ENCODE measurements around the gene RCN2. TPM values are rescaled to one million over a fixed set of nuclear protein-coding genes. Genes with fewer than 3 reads are reported as not detected.
"Not testable (repeated sequence)": the region's sequence is repeated elsewhere in the genome, so short reads cannot be mapped to it uniquely, and the experiment has no call there.

The RCN2 gene, protein sequence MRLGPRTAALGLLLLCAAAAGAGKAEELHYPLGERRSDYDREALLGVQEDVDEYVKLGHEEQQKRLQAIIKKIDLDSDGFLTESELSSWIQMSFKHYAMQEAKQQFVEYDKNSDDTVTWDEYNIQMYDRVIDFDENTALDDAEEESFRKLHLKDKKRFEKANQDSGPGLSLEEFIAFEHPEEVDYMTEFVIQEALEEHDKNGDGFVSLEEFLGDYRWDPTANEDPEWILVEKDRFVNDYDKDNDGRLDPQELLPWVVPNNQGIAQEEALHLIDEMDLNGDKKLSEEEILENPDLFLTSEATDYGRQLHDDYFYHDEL
- polyA plus RNA-seq (2012; ENCODE audit: missing spikeins) = 26.7 TPM

DNA sequence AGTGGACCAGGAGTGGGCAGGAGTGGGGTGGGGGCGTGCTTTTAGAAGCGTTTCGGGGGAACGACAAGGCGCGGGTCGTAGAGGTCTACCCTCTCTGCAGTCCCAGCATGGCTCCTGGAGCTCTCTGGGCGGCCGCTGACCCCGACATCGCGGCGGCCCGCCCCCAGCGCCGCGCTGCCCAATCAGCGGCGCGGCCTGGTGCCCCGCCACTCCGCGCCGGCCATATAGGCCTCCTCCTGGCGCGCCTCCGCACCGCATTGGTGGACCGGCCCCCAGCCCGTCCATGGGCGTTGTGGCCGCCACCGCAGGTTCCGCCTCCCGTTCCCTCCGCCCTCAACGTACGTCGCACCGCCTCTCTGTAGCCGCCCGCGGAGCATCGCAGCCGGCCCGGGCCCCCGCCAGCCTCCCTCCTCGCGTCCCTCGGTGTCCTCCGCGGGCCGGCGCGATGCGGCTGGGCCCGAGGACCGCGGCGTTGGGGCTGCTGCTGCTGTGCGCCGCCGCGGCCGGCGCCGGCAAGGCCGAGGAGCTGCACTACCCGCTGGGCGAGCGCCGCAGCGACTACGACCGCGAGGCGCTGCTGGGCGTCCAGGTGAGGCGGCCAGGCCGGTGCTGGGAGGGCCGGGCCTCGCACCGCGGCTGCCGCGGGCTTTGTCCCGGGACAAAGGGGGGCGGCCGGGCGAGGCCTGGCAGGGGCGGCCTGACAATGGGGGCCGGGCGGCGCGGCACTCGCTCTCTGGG lies at the start of gene RCN2:
Gene RCN2, plus strand, starts transcription at position 353 of the 738 bp plus-strand sequence. Its CDS starts 93 bp downstream, at position 446.
- TF ChIP-seq POLR2AphosphoS5 (IDR thresholded peaks at IDR 0.05; ENCODE audit: low read depth, low read length) = peak; percentile 79
- peak; percentile 65; the same call in 1 of the 2 replicates for TF ChIP-seq TAF1 (IDR thresholded peaks at IDR 0.05; ENCODE audit: borderline replicate concordance, low read depth, low read length)
- peak; percentile 89 for TF ChIP-seq POLR2A (IDR thresholded peaks at IDR 0.05; ENCODE audit: low read depth, low read length)
- FAIRE-seq (peak; percentile 99), DNase-seq (ENCODE audit: insufficient read length) (peak; percentile 85)

DNA sequence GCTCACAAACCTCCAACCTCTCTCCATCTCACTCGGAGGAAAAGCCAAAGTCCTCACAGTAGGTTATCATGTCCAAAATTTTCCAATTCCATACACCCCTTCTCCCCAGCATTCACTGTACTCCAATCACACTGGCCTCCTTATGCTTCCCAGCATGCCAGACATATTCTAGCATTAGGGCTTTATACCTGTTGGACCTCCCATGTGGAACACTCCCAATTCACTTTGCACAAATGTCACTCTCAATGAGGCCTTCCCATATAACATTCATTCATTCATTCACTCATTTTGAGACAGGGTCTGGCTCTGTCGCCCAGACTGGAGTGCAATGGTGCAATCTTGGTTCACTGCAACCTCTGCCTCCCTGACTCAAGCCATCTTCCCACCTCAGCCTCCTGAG lies 46.3 kb upstream of the RCN2 start:
- TF ChIP-seq POLR2AphosphoS5 (IDR thresholded peaks at IDR 0.05; ENCODE audit: low read depth, low read length) (no peak), TAF1 (IDR thresholded peaks at IDR 0.05; ENCODE audit: borderline replicate concordance, low read depth, low read length) (no peak), POLR2A (IDR thresholded peaks at IDR 0.05; ENCODE audit: low read depth, low read length) (no peak)
- FAIRE-seq = no peak
- no peak for DNase-seq (ENCODE audit: insufficient read length)

DNA sequence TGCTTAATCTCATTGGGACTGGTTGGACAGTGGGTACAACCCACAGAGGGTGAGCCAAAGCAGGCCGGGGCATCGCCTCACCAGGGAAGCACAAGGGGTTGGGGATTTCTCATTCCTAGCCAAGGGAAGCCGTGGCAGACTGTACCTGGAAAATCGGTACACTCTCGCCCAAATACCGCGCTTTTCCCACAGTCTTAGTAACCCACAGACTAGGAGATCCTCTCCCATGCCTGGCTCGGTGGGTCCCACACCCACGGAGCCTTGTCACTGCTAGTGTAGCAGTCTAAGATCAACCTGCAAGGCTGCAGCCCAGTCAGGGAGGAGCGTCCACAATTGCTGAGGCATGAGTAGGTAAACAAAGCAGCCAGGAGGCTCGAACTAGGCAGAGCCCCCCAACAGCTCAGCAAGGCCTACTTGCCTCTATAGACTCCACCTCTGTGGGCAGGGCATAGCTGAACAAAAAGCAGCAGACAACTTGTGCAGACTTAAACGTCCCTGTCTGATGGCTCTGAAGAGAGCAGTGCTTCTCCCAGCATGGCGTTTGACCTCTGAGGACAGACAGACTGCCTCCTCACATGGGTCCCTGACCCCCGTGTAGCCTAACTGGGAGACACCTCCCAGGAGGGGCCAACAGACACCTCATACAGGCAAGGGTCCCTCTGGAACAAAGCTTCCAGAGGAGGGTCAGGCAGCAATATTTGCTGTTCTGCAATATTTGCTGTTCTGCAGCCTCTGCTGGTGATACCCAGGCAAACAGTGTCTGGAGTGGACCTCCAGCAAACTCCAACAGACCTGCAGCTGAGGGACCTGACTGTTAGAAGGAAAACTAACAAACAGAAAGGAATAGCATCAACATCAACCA lies 44.0 kb upstream of the RCN2 start:
- DNase-seq (ENCODE audit: insufficient read length); FAIRE-seq: not testable (repeated sequence)

DNA sequence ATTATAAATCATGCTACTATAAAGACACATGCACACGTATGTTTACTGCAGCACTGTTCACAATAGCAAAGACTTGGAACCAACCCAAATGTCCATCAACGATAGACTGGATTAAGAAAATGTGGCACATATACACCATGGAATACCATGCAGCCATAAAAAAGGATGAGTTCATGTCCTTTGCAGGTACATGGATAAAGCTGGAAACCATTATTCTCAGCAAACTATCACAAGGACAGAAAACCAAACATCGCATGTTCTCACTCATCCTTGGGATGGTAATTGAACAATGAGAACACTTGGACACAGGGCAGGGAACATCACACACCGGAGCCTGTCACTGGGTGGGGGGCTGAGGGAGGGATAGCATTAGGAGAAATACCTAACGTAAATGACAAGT lies 38.7 kb upstream of the RCN2 start:
- DNase-seq (ENCODE audit: insufficient read length); FAIRE-seq: not testable (repeated sequence)

DNA sequence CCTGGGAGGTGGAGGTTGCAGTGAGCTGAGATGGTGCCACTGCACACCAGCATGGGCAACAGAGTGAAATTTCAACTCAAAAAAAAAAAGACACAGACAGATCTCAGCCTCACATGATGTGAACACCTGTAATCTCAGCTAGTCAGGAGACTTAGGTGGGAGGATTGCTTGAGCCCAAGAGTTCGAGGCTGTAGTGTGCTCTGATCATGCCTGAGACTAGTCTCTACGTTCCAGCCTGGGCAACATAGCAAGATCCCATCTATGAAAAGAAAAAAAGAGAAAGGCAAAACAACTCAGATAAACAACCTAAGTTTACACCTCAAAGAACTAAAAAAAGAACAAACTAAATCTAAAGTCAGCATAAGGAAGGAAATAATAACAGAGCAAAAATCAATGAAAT lies 37.4 kb upstream of the RCN2 start:
- FAIRE-seq (no peak), DNase-seq (ENCODE audit: insufficient read length) (no peak)
- TF ChIP-seq POLR2A (IDR thresholded peaks at IDR 0.05; ENCODE audit: low read depth, low read length) = no peak
- no peak for TF ChIP-seq POLR2AphosphoS5 (IDR thresholded peaks at IDR 0.05; ENCODE audit: low read depth, low read length)
- no peak for TF ChIP-seq TAF1 (IDR thresholded peaks at IDR 0.05; ENCODE audit: borderline replicate concordance, low read depth, low read length)

DNA sequence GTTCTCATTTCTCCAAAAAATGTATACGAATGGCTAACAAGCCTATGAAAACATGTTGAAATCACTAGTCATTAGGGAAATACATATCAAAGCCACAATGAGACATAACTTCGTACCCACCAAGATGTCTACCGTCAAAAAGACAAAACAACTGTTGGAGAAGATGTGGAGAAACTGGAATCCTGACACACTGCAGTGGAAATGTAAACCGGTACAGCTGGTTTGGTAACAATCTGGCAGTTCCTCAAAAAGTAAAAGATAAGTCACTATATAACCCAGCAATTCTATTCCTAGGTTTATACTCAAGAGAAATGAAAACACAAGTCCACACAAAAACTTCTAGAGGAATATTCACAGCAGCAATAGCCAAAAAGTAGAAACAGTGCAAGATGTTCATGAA lies 33.4 kb upstream of the RCN2 start:
- DNase-seq (ENCODE audit: insufficient read length) (no peak), FAIRE-seq (no peak)
- TF ChIP-seq TAF1 (IDR thresholded peaks at IDR 0.05; ENCODE audit: borderline replicate concordance, low read depth, low read length) (no peak), POLR2A (IDR thresholded peaks at IDR 0.05; ENCODE audit: low read depth, low read length) (no peak), POLR2AphosphoS5 (IDR thresholded peaks at IDR 0.05; ENCODE audit: low read depth, low read length) (no peak)

DNA sequence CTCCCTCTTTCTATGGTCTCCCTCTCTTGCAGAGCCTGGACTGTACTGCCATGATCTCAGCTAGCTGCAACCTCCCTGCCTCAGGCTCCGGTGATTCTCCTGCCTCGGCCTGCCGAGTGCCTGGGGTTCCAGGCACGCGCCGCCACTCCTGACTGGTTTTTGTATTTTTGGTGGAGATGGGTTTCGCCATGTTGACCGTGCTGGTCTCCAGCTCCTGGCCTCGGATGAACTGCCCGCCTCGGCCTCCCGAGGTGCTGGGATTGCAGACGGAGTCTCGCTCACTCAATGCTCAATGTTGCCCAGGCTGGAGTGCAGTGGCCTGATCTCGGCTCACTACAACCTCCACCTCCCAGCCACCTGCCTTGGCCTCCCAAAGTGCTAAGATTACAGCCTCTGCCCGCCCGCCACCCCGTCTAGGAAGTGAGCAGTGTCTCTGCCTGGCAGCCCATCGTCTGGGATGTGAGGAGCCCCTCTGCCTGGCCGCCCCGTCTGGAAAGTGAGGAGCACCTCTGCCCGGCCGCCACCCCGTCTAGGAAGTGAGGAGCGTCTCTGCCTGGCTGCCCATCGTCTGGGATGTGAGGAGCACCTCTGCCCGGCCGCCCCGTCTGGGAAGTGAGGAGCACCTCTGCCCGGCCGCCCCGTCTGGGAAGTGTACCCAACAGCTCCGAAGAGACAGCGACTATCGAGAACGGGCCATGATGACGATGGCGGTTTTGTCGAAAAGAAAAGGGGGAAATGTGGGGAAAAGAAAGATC lies 32.2 kb upstream of the RCN2 start:
- FAIRE-seq; DNase-seq (ENCODE audit: insufficient read length): not testable (repeated sequence)

DNA sequence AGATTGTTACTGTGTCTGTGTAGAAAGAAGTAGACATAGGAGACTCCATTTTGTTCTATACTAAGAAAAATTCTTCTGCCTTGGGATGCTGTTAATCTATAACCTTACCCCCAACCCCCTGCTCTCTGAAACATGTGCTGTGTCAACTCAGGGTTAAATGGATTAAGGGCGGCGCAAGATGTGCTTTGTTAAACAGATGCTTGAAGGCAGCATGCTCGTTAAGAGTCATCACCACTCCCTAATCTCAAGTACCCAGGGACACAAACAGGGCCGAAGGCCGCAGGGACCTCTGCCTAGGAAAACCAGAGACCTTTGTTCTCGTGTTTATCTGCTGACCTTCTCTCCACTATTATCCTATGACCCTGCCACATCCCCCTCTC lies 31.6 kb upstream of the RCN2 start:
- not testable (repeated sequence) for DNase-seq (ENCODE audit: insufficient read length); FAIRE-seq

DNA sequence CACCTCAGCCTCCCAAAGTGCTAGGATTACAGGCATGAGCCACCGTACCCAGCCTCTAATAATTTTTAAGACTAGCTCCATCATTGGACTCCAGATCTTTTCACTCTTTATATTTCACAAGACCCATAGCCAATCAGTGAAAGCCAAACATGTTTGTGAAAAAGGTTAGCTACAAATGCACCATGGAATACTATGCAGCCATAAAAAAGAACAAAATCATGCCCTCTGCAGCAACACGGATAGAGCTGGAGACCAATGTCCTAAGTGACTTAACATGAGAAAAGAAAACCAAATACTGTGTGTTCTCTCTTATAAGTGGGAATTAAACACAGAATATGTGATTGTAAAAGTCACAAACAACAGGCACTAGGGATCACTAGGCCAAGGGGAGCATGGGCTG lies 29.6 kb upstream of the RCN2 start:
- no peak for TF ChIP-seq POLR2AphosphoS5 (IDR thresholded peaks at IDR 0.05; ENCODE audit: low read depth, low read length)
- no peak for TF ChIP-seq TAF1 (IDR thresholded peaks at IDR 0.05; ENCODE audit: borderline replicate concordance, low read depth, low read length)
- no peak for TF ChIP-seq POLR2A (IDR thresholded peaks at IDR 0.05; ENCODE audit: low read depth, low read length)
- FAIRE-seq (no peak), DNase-seq (ENCODE audit: insufficient read length) (no peak)

DNA sequence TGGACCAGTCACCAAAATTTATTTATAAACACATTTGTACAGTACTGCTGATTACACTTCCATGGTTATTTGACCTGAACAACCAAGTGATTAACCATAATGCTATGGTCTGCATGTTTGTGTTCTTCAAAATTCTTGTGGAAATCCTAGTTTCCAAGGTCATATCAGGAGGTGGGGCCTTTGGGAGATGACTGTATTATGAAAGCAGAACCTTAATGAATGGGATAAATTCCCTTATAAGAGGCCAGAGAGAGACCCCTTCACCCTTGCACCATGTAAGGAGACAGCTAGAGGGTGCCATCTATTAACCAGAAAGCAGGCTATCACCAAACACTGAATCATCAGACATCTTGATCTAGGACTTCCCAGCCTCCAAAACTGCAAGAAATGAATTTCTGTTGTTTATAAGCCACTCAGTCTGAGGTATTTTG lies 28.3 kb upstream of the RCN2 start:
- TF ChIP-seq POLR2AphosphoS5 (IDR thresholded peaks at IDR 0.05; ENCODE audit: low read depth, low read length) = no peak
- TF ChIP-seq TAF1 (IDR thresholded peaks at IDR 0.05; ENCODE audit: borderline replicate concordance, low read depth, low read length) = no peak
- no peak for TF ChIP-seq POLR2A (IDR thresholded peaks at IDR 0.05; ENCODE audit: low read depth, low read length)
- FAIRE-seq = no peak
- DNase-seq (ENCODE audit: insufficient read length) = no peak

DNA sequence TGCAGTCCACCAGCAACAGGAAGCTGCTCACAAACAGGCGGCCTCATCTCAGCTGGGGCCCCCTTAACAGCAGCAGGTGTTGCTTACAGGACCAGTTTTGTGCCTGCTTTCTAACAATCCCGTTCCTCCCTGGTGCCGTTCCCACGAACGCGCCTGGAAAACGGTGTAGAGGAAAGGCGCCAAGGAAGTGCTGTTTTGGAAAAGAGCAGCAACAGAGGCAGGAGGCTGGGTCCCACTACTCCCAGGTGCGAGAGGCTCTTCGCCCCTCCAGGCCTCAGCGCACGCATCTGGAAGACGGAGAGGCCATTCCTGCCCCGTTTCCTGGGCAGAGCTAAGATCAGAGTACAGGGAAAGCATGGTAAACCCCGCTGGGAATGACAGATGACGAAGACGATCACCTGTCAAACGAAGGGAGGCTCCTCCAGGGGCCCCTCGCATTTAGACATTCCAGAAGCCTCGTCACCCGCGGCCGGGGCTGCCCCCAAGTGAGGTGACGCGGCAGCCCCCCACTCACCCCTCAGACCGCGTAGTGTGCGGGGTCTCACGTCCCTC lies 27.0 kb upstream of the RCN2 start:
- FAIRE-seq (no peak), DNase-seq (ENCODE audit: insufficient read length) (no peak)
- no peak for TF ChIP-seq POLR2A (IDR thresholded peaks at IDR 0.05; ENCODE audit: low read depth, low read length)
- no peak for TF ChIP-seq POLR2AphosphoS5 (IDR thresholded peaks at IDR 0.05; ENCODE audit: low read depth, low read length)
- no peak for TF ChIP-seq TAF1 (IDR thresholded peaks at IDR 0.05; ENCODE audit: borderline replicate concordance, low read depth, low read length)

All from GM12892 (cell line).